Neuronal stem cell (in vitro differentiated cells): ENCODE measurements around the gene BANF1. TPM values are rescaled to one million over a fixed set of nuclear protein-coding genes. Genes with fewer than 3 reads are reported as not detected.

Experiments
- DNase-seq: peaks from one replicate; pipeline ENCODE4 v3.0.0-alpha.2; 2013; ENCODE audit warnings: low spot score
- H2AFZ ChIP-seq: one replicate; pipeline ENCODE4 v1.6.1; 2013; ENCODE audit warnings: mild to moderate bottlenecking, low read length, inconsistent platforms
- H2AK5ac ChIP-seq: 2 replicates; pipeline ENCODE4 v1.6.1; 2013; ENCODE audit warnings: low read depth, mild to moderate bottlenecking, inconsistent platforms, low read length, moderate library complexity, mixed read lengths
- H2BK120ac ChIP-seq: 2 replicates; pipeline ENCODE4 v1.6.1; 2013; ENCODE audit warnings: low read depth, mild to moderate bottlenecking, inconsistent platforms, low read length, moderate library complexity, mixed read lengths
- H2BK12ac ChIP-seq: one replicate; pipeline ENCODE4 v1.6.1; 2013; ENCODE audit warnings: low read length, inconsistent platforms
- H2BK15ac ChIP-seq: 2 replicates; pipeline ENCODE4 v1.6.1; 2013; ENCODE audit warnings: mild to moderate bottlenecking, low read length, inconsistent platforms, mixed read lengths
- H2BK5ac ChIP-seq: one replicate; pipeline ENCODE4 v1.6.1; 2013; ENCODE audit warnings: inconsistent platforms, mild to moderate bottlenecking, low read length, moderate library complexity
- H3K14ac ChIP-seq: one replicate; pipeline ENCODE4 v1.6.1; 2013; ENCODE audit warnings: low read length, inconsistent platforms
- H3K18ac ChIP-seq: 2 replicates; pipeline ENCODE4 v1.6.1; 2013; ENCODE audit warnings: low read length, inconsistent platforms
- H3K23ac ChIP-seq: 2 replicates; pipeline ENCODE4 v1.6.1; 2013; ENCODE audit warnings: low read depth, mild to moderate bottlenecking, mixed read lengths, low read length, inconsistent platforms; ENCODE audit not compliant: poor library complexity
- H3K27ac ChIP-seq: replicated peaks from 3 replicates; pipeline ENCODE4 v1.5.1; 2013; ENCODE audit warnings: low read length, inconsistent platforms
- H3K27me3 ChIP-seq, 3 experiments: 2 replicates each; pipeline ENCODE4 v1.6.1; 2013; ENCODE audit warnings: low read length in 3 of 3, mild to moderate bottlenecking in 2 of 3, inconsistent platforms in 1 of 3, low read depth in 1 of 3, mixed read lengths in 1 of 3, moderate library complexity in 1 of 3; ENCODE audit not compliant: control insufficient read depth in 3 of 3, insufficient read depth in 3 of 3
- H3K36me3 ChIP-seq, 2 donors: replicated peaks in 1 of 2; 2 replicates each; pipeline ENCODE4 v1.6.1; 2013; ENCODE audit warnings: low read length in 2 of 2; ENCODE audit not compliant: control insufficient read depth in 2 of 2, insufficient read depth in 2 of 2
- H3K4ac ChIP-seq: 2 replicates; pipeline ENCODE4 v1.6.1; 2013; ENCODE audit warnings: inconsistent platforms, mild to moderate bottlenecking, low read length, moderate library complexity
- H3K4me1 ChIP-seq, 2 donors: 1 replicate in 1 of 2; 2 replicates in 1 of 2; pipeline ENCODE4 v1.6.1; 2013; ENCODE audit warnings: low read length in 2 of 2, low read depth in 1 of 2; ENCODE audit not compliant: control insufficient read depth in 2 of 2, insufficient read depth in 1 of 2
- H3K4me2 ChIP-seq: one replicate; pipeline ENCODE4 v1.6.1; 2013; ENCODE audit warnings: mild to moderate bottlenecking, low read length, inconsistent platforms; ENCODE audit not compliant: insufficient read depth, poor library complexity, severe bottlenecking
- H3K4me3 ChIP-seq, 2 donors: 2 replicates each; pipeline ENCODE4 v1.5.1; 2013; ENCODE audit warnings: low read length in 2 of 2, mild to moderate bottlenecking in 2 of 2, inconsistent platforms in 1 of 2, moderate library complexity in 1 of 2
- H3K79me1 ChIP-seq: one replicate; pipeline ENCODE4 v1.6.1; 2013; ENCODE audit warnings: low read depth, mild to moderate bottlenecking, inconsistent platforms, low read length, moderate library complexity
- H3K9ac ChIP-seq: one replicate; pipeline ENCODE4 v1.6.1; 2013; ENCODE audit warnings: mild to moderate bottlenecking, low read depth, low read length, inconsistent platforms; ENCODE audit not compliant: poor library complexity
- H3K9me3 ChIP-seq, 2 donors: replicated peaks in 1 of 2; 2 replicates each; pipeline versions ENCODE3 to v1.6.1; 2013; ENCODE audit warnings: low read length in 2 of 2, mild to moderate bottlenecking in 2 of 2, inconsistent platforms in 1 of 2, low read depth in 1 of 2, mixed read lengths in 1 of 2, moderate library complexity in 1 of 2; ENCODE audit not compliant: control insufficient read depth in 2 of 2, insufficient read depth in 1 of 2
- H4K8ac ChIP-seq: one replicate; pipeline ENCODE4 v1.6.1; 2013; ENCODE audit warnings: low read depth, mild to moderate bottlenecking, inconsistent platforms, low read length, moderate library complexity
- H4K91ac ChIP-seq: one replicate; pipeline ENCODE4 v1.6.1; 2013; ENCODE audit warnings: low read length, low read depth, mild to moderate bottlenecking, inconsistent platforms; ENCODE audit not compliant: poor library complexity
- WGBS, 2 donors: extraction: QIAGEN DNeasy Blood & Tissue Kit; methylation state at CpG; one replicate each; pipeline ENCODE4 v1.1.7; 2013; ENCODE audit warnings: missing lambda C conversion rate in 2 of 2, mixed read lengths in 1 of 2; ENCODE audit not compliant: insufficient read length in 2 of 2, insufficient replicate concordance in 1 of 2; ENCODE audit errors: extremely low coverage in 2 of 2; 5-methylcytosine and 5-hydroxymethylcytosine counted together
- polyA plus RNA-seq, 2 experiments: library from polyadenylated mRNA; stranded (reverse); fragments of 200-250 nt; gene quantifications; one replicate each; pipeline ENCODE4 v1.2.3, GENCODE V29; 2013

The BANF1 gene, protein sequence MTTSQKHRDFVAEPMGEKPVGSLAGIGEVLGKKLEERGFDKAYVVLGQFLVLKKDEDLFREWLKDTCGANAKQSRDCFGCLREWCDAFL
- 485 TPM for polyA plus RNA-seq (2013, experiment 1 of 2)
- 490 TPM for polyA plus RNA-seq (2013, experiment 2 of 2)

DNA sequence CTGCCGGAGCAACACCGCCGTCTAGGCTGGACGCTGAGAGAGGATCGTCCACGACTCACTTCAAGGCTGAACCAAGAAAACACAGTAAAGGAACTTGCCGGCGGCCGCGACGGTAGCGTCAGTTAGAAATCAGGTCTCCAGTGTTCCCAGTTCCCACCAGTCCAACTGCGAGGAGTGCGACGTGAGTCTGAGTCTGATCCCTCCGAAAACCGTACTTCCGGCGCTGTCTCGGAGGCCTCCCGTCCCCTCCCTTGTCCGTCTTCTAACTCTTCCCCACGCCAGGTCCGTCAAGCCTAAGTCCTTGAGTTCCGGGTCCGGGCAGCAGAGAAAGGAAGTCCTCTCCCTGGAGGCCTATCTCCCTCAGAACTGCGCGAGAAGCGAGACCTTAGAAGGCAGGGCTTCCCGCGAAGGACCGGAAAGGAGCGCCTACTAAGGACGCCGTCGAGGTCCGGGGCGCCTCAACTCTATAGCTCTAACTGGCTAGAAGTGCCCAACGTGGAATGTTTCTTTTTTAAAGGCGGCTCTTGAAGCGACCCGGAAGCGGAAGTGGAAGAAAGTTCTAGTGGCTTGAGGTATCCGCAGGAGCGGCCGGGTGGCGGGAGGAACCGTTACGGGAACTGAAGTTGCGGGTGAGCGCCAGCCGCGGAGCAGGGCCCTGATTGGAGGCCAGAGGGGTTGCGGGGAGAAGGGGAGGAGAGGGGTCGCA lies at the start of gene BANF1, which contains the start of gene EIF1AD:
BANF1 (plus strand) TSS at position 562 of the 706 bp plus-strand sequence. CDS start 748 bp downstream, outside the sequence.
EIF1AD (minus strand) TSS at position 216 of the 706 bp plus-strand sequence. CDS start 1,768 bp downstream, outside the sequence.
- peak; percentile 98 for DNase-seq
- Histone ChIP-seq H3K36me3 (peaks cover 45 to 63% of the 10 kb centered on the region in 2 donors), H3K4ac (no peak within 1 kb of the TSS)

DNA sequence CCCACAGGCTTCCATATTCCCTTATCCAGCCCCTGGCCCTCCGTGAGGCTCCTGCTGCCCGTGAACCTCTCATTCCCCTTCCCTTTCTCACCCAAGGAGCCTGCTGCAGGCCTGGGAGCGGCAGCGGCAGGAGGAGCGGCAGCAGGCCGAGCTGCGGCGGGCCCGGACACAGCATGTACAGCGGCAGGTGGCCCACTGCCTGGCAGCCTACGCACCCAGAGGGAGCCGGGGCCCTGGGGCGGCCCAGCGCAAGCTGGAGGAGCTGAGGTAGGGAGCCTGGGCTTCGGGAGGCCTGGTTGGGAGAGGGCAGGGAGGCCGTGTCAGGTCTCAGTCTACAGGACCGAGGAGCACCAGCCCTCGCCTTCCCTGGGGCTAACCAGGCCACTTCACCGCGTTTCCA lies 48.8 kb upstream of the BANF1 start:
- Histone ChIP-seq H2BK15ac (no peak overlapping the region), H2BK12ac (no peak overlapping the region), H3K4me1 (no peaks in the 10 kb centered on the region), H3K4me3 (no peak overlapping the region), H3K14ac (no peak overlapping the region), H3K23ac (peak overlapping the region; percentile 89), H2BK120ac (no peak overlapping the region), H3K9me3 (no peaks in the 10 kb centered on the region), H2BK5ac (peak overlapping the region; percentile 39), H3K4me2 (no peak overlapping the region), H2AFZ (no peak overlapping the region), H3K9ac (no peak overlapping the region), H3K27ac (no peak overlapping the region), H3K27me3 (no peaks in the 10 kb centered on the region), H2AK5ac (peak overlapping the region; percentile 61), H3K4ac (no peak overlapping the region), H3K36me3 (peaks cover 0 to 2% of the 10 kb centered on the region in 2 donors), H4K8ac (no peak overlapping the region), H3K18ac (peak overlapping the region; percentile 64), H4K91ac (no peak overlapping the region), H3K79me1 (no peaks in the 10 kb centered on the region)
- no peak for DNase-seq
- WGBS, 2 donors, result no CpG with 5 or more reads among the region's 20 CpGs

More for the DNA sequence above, at the start of gene BANF1, which contains the start of gene EIF1AD:
- peaks cover 0 to 2% of the 10 kb centered on the region in 2 donors for H3K9me3 ChIP-seq
- H3K4me2 ChIP-seq, result peak within 1 kb of the TSS; percentile 82
- no peak within 1 kb of the TSS for H3K14ac ChIP-seq
- peak within 1 kb of the TSS; percentile 36 for H2AK5ac ChIP-seq
- H2BK12ac ChIP-seq, result no peak within 1 kb of the TSS
- peak within 1 kb of the TSS; percentile 95 for H3K18ac ChIP-seq
- peaks cover 6 to 9% of the 10 kb centered on the region in 2 donors for H3K4me1 ChIP-seq
- peak within 1 kb of the TSS; percentile 76 to 100 for H3K4me3 ChIP-seq
- H3K79me1 ChIP-seq, result peaks cover 9% of the 10 kb centered on the region
- H4K8ac ChIP-seq, result no peak within 1 kb of the TSS
- H4K91ac ChIP-seq, result no peak within 1 kb of the TSS
- H3K27me3 ChIP-seq, result no peaks in the 10 kb centered on the region
- H3K9ac ChIP-seq, result peak within 1 kb of the TSS; percentile 97
- H2AFZ ChIP-seq, result peak within 1 kb of the TSS; percentile 86
- H3K27ac ChIP-seq, result peak within 1 kb of the TSS; percentile 94
- WGBS, 2 donors, result no CpG with 5 or more reads among the region's 55 CpGs
- H2BK15ac ChIP-seq, result peak within 1 kb of the TSS; percentile 49
- H2BK120ac ChIP-seq, result no peak within 1 kb of the TSS
- peak within 1 kb of the TSS; percentile 88 for H2BK5ac ChIP-seq
- H3K23ac ChIP-seq, result peak within 1 kb of the TSS; percentile 8

DNA sequence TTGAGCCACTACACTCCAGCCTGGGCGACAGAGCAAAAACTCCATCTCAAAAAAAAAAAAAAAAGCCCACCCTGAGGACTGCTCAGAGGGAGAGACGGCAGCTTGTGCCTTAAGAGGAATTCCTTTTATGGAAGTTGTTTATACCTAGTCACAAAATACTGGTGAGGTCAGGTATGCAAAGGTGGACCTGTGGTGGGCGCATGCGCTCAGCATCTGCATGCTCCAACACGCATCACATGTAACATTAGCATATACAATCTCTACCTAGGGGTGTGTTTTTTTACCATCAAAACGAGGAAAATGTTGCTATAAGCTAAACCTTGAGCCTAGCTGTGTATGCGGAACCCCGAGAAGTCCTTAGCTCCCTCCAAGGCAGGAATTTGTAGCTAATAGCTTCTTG lies 47.5 kb upstream of the BANF1 start:
- Histone ChIP-seq H3K14ac (no peak overlapping the region), H3K79me1 (no peaks in the 10 kb centered on the region), H2AK5ac (no peak overlapping the region), H3K23ac (no peak overlapping the region), H3K9me3 (no peaks in the 10 kb centered on the region), H2BK12ac (no peak overlapping the region), H3K4ac (no peak overlapping the region), H3K4me2 (no peak overlapping the region), H3K27ac (no peak overlapping the region), H4K8ac (no peak overlapping the region), H2AFZ (no peak overlapping the region), H3K36me3 (peaks cover 0 to 6% of the 10 kb centered on the region in 2 donors), H3K4me3 (no peak overlapping the region), H2BK5ac (no peak overlapping the region), H2BK120ac (no peak overlapping the region), H4K91ac (no peak overlapping the region), H3K18ac (no peak overlapping the region), H3K4me1 (no peaks in the 10 kb centered on the region), H3K9ac (no peak overlapping the region), H2BK15ac (no peak overlapping the region), H3K27me3 (no peaks in the 10 kb centered on the region)
- DNase-seq, result no peak
- no CpG with 5 or more reads among the region's 8 CpGs for WGBS, 2 donors

DNA sequence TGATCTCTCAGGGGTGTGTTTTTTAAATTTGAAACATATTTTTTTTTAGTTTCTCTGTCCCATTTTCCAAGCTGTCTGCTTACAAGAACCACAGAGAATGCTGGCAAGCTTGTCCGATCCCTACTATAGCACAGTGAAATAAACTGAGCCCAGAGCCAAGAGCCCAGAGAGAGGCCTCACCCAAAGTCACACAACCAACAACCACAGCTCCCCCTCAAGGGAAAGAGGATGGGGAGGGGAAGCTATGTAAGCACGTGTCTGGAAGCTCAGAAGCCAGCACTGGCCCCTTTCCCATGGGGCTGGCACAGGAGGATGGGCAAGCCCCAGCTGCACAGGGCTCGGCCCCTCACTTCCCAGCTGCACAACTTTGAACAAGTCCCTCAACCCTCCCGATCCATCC lies 44.0 kb upstream of the BANF1 start:
- peak overlapping the region; percentile 38 for H3K9ac ChIP-seq
- no peak overlapping the region for H2BK120ac ChIP-seq
- H2AFZ ChIP-seq, result no peak overlapping the region
- no peak overlapping the region for H3K27ac ChIP-seq
- no peak overlapping the region for H3K23ac ChIP-seq
- peaks cover 5 to 9% of the 10 kb centered on the region in 2 donors for H3K4me1 ChIP-seq
- H2BK15ac ChIP-seq, result no peak overlapping the region
- no peak overlapping the region for H3K18ac ChIP-seq
- H2BK12ac ChIP-seq, result no peak overlapping the region
- WGBS, 2 donors, result no CpG with 5 or more reads among the region's 4 CpGs
- peaks cover 0 to 6% of the 10 kb centered on the region in 2 donors for H3K36me3 ChIP-seq
- no peaks in the 10 kb centered on the region for H3K9me3 ChIP-seq
- H3K79me1 ChIP-seq, result peaks cover 6% of the 10 kb centered on the region
- H3K14ac ChIP-seq, result no peak overlapping the region
- H3K4me3 ChIP-seq, result no peak overlapping the region
- no peak overlapping the region for H4K8ac ChIP-seq
- H4K91ac ChIP-seq, result no peak overlapping the region
- H2BK5ac ChIP-seq, result no peak overlapping the region
- no peaks in the 10 kb centered on the region for H3K27me3 ChIP-seq
- no peak overlapping the region for H3K4ac ChIP-seq
- H2AK5ac ChIP-seq, result no peak overlapping the region
- no peak overlapping the region for H3K4me2 ChIP-seq
- no peak for DNase-seq
